Measurements from ENCODE around the gene DMD. TPM values are rescaled to one million over a fixed set of nuclear protein-coding genes. Genes with fewer than 3 reads are reported as not detected.

Gene DMD
- total and polyA plus RNA-seq, 2 of the 8 experiments (the other 6 are each of a cell fraction or from before 2014, with no cell fraction given) = 4.8 to 7.4 TPM

DNA sequence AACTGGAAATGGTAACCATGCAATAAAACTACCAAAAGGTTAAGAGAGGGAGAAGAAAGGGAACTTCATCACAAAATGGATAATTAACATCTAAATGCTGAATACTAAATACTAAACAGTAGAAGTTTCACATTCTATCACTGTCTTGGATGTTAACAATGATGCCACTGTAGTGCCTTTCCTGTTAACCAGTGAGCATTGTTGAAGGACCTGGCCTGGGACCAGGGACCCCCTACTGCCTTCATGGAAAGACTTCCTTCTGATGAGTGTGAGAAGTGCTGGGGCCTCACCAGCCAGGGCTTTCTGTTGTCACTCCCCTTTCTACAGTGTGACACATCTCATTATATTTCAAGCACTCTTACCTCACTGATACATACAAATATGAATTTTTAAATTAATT is 1400.2 kb downstream of the DMD start:
- H2AFZ ChIP-seq (ENCODE audit: low read length) = no peak overlapping the region
- no peak overlapping the region for H2BK20ac ChIP-seq (ENCODE audit: low read length)
- no peaks in the 10 kb centered on the region for H3K9me3 ChIP-seq (ENCODE audit: insufficient read depth in 2 of 2, low read depth in 1 of 2, low read length in 1 of 2)
- no peak overlapping the region for H4K8ac ChIP-seq (ENCODE audit: extremely low read depth, insufficient read depth, low read length)
- H2BK15ac ChIP-seq (ENCODE audit: low read length) = no peak overlapping the region
- H4K5ac ChIP-seq (ENCODE audit: insufficient read length, low read depth, low read length) = no peak overlapping the region
- H3K18ac ChIP-seq (ENCODE audit: extremely low read depth, low read length) = no peak overlapping the region
- no peaks in the 10 kb centered on the region for H3K4me1 ChIP-seq (replicated peaks in 1 of 4; ENCODE audit: control insufficient read depth in 3 of 4, insufficient read depth in 4 of 4, low read length in 3 of 4)
- no peak overlapping the region for H3K14ac ChIP-seq (ENCODE audit: insufficient read length)
- POLR2A ChIA-PET (ENCODE audit: partially characterized antibody) = no interaction called here
- no peak overlapping the region for H3K4me2 ChIP-seq (ENCODE audit: insufficient read depth in 1 of 2, low read depth in 2 of 2, low read length in 2 of 2)
- TF ChIP-seq RXRA (IDR thresholded peaks at IDR 0.05; ENCODE audit: insufficient read depth, low read depth, low read length) (no peak), CBX8 (IDR thresholded peaks at IDR 0.05; ENCODE audit: borderline replicate concordance, low read depth, low read length) (no peak), KDM4A (IDR thresholded peaks at IDR 0.05; ENCODE audit: low read depth, low read length, severe bottlenecking) (no peak), HDAC6 (IDR thresholded peaks at IDR 0.05; ENCODE audit: low read depth, low read length) (no peak), SIN3A (conservative IDR thresholded peaks at IDR 0.05 in 1 of 2, IDR thresholded peaks at IDR 0.05 in 1 of 2; ENCODE audit: low read depth in 1 of 2, low read length in 2 of 2) (no peak), HDAC2 (IDR thresholded peaks at IDR 0.05; ENCODE audit: borderline replicate concordance in 1 of 2, low read depth in 2 of 2, low read length in 2 of 2) (no peak), TEAD4 (IDR thresholded peaks at IDR 0.05; ENCODE audit: low read depth, low read length) (no peak), PHF8 (conservative IDR thresholded peaks at IDR 0.05; ENCODE audit: low read depth, low read length) (no peak), TAF7 (optimal IDR thresholded peaks at IDR 0.05; ENCODE audit: borderline replicate concordance, low read depth, low read length) (no peak), EP300 (IDR thresholded peaks at IDR 0.05; ENCODE audit: borderline replicate concordance in 1 of 2, low read depth in 2 of 2, low read length in 2 of 2) (no peak), E2F6 (IDR thresholded peaks at IDR 0.05) (no peak)
- H2AK5ac ChIP-seq (ENCODE audit: low read depth, low read length) = no peak overlapping the region
- H3K23me2 ChIP-seq (ENCODE audit: low read depth, low read length) = no peaks in the 10 kb centered on the region
- H3K36me3 ChIP-seq (ENCODE audit: control insufficient read depth in 2 of 4, insufficient read depth in 4 of 4, low read length in 3 of 4) = no peaks in the 10 kb centered on the region
- H3K23ac ChIP-seq (ENCODE audit: insufficient read length) = no peak overlapping the region
- CTCF ChIA-PET (ENCODE audit: partially characterized antibody) = no interaction called here
- no peak overlapping the region for H3K4me3 ChIP-seq (ENCODE audit: extremely low read depth in 1 of 4, insufficient read depth in 2 of 4, low read depth in 3 of 4, low read length in 4 of 4)
- no peak overlapping the region for H4K91ac ChIP-seq (replicated peaks; ENCODE audit: insufficient read length, low read length)
- H2BK5ac ChIP-seq (ENCODE audit: low read depth, low read length) = no peak overlapping the region
- FAIRE-seq (no peak), DNase-seq (ENCODE audit: low read depth in 1 of 2, low spot score in 2 of 2) (no peak)
- H3K79me2 ChIP-seq (ENCODE audit: control insufficient read depth in 1 of 2, insufficient read depth in 2 of 2, low read length in 2 of 2) = no peaks in the 10 kb centered on the region
- no peaks in the 10 kb centered on the region for H3K27me3 ChIP-seq (replicated peaks in 1 of 4; ENCODE audit: control insufficient read depth in 3 of 4, extremely low read depth in 1 of 4, insufficient read depth in 3 of 4, low read length in 3 of 4)
- H3K79me1 ChIP-seq (ENCODE audit: low read depth, low read length) = no peaks in the 10 kb centered on the region
- H3K9ac ChIP-seq (replicated peaks in 1 of 4; ENCODE audit: extremely low read depth in 1 of 4, low read depth in 3 of 4, low read length in 3 of 4) = no peak overlapping the region
- no peak overlapping the region for H2BK12ac ChIP-seq (ENCODE audit: low read depth, low read length)
- H2BK120ac ChIP-seq (replicated peaks; ENCODE audit: low read depth, low read length) = no peak overlapping the region
- H3K27ac ChIP-seq (ENCODE audit: low read depth, low read length) = no peak overlapping the region
- no peak overlapping the region for H3K4ac ChIP-seq (replicated peaks; ENCODE audit: insufficient read length, low read depth, low read length)
- H4K20me1 ChIP-seq (replicated peaks in 1 of 2; ENCODE audit: control insufficient read depth in 1 of 2, insufficient read depth in 2 of 2, low read length in 2 of 2) = no peaks in the 10 kb centered on the region
- no peak overlapping the region for H3K56ac ChIP-seq (replicated peaks; ENCODE audit: insufficient read length, low read depth, low read length)

All from H1 (cell line).